ENCODE measurements around the gene FSIP1. TPM values are rescaled to one million over a fixed set of nuclear protein-coding genes. Genes with fewer than 3 reads are reported as not detected.
A peak's percentile ranks its signal among the peaks of the same experiment; 100 is the strongest.

FSIP1 gene
- total and polyA plus RNA-seq, 9 of the 15 experiments (the other 6 are each of a cell fraction or from before 2014, with no cell fraction given), result 0.07 to 0.51 (median 0.29) TPM

GRCh38 chr15:39698444-39699390, 83.9 kb downstream of the FSIP1 start (continued):
- TF ChIP-seq PBX2 (CRISPR knock-in tag; IDR thresholded peaks at IDR 0.05; ENCODE audit: low read depth), result no peak
- TF ChIP-seq PBX2 (tag; conservative IDR thresholded peaks at IDR 0.05; ENCODE audit: low read depth), result no peak
- TF ChIP-seq CREM (IDR thresholded peaks at IDR 0.05; ENCODE audit: low read depth), result no peak
- TF ChIP-seq, protein P1, sequence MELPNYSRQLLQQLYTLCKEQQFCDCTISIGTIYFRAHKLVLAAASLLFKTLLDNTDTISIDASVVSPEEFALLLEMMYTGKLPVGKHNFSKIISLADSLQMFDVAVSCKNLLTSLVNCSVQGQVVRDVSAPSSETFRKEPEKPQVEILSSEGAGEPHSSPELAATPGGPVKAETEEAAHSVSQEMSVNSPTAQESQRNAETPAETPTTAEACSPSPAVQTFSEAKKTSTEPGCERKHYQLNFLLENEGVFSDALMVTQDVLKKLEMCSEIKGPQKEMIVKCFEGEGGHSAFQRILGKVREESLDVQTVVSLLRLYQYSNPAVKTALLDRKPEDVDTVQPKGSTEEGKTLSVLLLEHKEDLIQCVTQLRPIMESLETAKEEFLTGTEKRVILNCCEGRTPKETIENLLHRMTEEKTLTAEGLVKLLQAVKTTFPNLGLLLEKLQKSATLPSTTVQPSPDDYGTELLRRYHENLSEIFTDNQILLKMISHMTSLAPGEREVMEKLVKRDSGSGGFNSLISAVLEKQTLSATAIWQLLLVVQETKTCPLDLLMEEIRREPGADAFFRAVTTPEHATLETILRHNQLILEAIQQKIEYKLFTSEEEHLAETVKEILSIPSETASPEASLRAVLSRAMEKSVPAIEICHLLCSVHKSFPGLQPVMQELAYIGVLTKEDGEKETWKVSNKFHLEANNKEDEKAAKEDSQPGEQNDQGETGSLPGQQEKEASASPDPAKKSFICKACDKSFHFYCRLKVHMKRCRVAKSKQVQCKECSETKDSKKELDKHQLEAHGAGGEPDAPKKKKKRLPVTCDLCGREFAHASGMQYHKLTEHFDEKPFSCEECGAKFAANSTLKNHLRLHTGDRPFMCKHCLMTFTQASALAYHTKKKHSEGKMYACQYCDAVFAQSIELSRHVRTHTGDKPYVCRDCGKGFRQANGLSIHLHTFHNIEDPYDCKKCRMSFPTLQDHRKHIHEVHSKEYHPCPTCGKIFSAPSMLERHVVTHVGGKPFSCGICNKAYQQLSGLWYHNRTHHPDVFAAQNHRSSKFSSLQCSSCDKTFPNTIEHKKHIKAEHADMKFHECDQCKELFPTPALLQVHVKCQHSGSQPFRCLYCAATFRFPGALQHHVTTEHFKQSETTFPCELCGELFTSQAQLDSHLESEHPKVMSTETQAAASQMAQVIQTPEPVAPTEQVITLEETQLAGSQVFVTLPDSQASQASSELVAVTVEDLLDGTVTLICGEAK (IDR thresholded peaks at IDR 0.05), result no peak
- TF ChIP-seq, protein P1 (CRISPR knock-in tag; IDR thresholded peaks at IDR 0.05), result no peak
- peak; percentile 91 for TF ChIP-seq EP300 (IDR thresholded peaks at IDR 0.05; ENCODE audit: low read length)
- TF ChIP-seq, protein P2, sequence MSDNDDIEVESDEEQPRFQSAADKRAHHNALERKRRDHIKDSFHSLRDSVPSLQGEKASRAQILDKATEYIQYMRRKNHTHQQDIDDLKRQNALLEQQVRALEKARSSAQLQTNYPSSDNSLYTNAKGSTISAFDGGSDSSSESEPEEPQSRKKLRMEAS (CRISPR knock-in tag; IDR thresholded peaks at IDR 0.05), result no peak; the same call in 1 of the 2 replicates
- no peak for TF ChIP-seq HNRNPUL1 (IDR thresholded peaks at IDR 0.05; ENCODE audit: low read length)
- no peak for TF ChIP-seq PHF21A (IDR thresholded peaks at IDR 0.05; ENCODE audit: borderline replicate concordance, low read depth)
- TF ChIP-seq HDAC3 (IDR thresholded peaks at IDR 0.05; ENCODE audit: borderline replicate concordance, partially characterized antibody), result no peak
- no peak for TF ChIP-seq ZKSCAN3 (CRISPR knock-in tag; IDR thresholded peaks at IDR 0.05)
- TF ChIP-seq ZNF232 (CRISPR knock-in tag; IDR thresholded peaks at IDR 0.05), result no peak
- peak; percentile 69; the same call in 1 of the 2 replicates for TF ChIP-seq BHLHE40 (IDR thresholded peaks at IDR 0.05; ENCODE audit: low read length)
- TF ChIP-seq MYBL2 (IDR thresholded peaks at IDR 0.05; ENCODE audit: low read depth), result peak; percentile 10; the same call in 1 of the 2 replicates
- TF ChIP-seq MYBL2 (CRISPR knock-in tag; IDR thresholded peaks at IDR 0.05; ENCODE audit: borderline replicate concordance), result no peak
- peak; percentile 67 for TF ChIP-seq BACH1 (tag; IDR thresholded peaks at IDR 0.05)

Measured in K562 (cell line).